Stimulated activated CD4-positive, alpha-beta T cell treated with anti-CD3 and anti-CD28 coated beads, TNF-alpha, amount 100 ng/mL, for 24 hours (primary cell): ENCODE data around the gene SCAP.

ENCODE experiments used
- DNase-seq, 3 experiments: peaks; one replicate each; pipeline ENCODE4 v3.0.0-alpha.2; 2020; ENCODE audit warnings: low read depth in 3 of 3

SCAP gene

DNA sequence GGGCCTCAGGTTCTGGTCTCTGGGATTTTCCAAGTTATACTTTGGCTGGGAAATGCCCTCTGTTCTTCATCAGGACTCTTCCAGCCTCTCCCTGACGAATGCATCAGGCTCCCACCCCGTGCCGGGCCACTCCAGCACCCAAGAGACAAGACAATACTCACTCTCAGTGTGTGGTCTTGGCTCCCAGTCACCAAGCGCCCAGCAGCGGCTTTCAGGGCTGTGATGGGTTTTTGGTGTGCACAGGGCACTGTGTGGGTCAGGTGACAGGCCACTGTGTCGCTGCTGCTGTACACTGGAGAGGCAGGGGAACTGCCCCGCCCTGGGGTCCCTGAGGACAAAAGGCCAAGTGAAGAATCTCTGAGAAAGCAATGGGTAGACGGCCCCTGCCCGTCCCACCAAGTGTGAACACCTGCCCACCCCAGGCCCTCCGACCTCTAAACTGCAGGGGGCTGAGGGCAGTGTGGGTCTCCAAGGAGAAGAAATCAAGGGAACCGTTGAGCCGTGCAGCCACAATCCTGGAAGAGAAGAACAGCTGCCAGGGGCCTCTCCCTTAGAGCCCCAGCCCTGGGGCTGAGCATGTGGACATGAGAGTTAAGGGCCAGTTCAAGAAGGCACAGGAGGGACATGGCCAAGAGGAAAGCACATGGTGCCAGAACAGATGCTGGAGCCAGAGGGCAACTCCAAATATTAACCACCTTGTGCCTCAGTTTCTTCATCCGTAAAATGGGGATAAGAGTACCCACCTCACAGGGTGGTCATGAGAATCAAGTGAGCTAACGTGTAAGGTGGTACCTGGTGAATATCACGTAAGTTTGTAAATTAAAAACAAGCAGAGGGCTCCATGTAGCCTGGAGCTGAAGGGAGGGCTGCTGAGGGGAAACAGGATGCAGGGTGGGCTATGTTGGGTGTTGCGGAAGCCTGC, 60.8 kb downstream of the SCAP start:
- DNase-seq, result no peak

DNA sequence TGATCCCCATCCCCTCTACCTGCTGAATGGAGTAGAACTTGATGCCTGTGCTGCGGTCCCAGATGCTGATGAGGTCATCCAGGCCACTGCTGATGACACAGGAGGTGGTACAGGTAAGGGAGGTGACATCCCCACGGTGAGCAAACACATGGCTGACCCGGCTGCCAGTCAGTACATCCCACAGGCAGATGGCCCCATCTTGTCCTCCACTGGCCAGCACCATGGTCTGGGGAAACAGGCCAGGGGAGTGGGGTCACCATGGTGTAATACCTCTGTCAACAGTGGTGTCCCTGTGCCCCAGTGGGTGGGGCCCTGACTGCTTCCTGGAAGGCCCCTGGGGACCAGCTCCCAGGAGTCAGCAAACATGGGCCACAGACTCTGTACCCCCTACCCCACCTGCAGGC, 61.6 kb downstream of the SCAP start:
- no peak for DNase-seq

DNA sequence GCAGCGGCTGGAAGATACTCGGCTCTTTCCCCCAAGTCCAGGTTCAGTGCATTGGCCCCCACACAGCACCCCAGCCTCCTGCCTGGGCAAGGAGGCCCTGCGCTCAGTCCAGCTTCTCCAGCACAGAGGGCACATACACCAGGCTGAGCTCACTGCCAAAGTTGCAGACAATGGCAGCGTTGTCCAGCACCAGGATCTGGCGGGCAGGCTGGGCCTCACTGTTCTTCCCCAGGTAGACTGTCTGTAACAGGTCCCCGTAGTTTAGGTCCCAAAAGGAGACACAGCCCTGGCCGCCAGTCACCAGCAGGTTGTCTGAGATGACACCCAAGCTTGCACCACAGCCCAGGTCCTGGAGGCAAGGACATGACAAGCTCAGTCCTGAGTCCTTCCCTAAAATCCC, 62.0 kb downstream of the SCAP start:
- DNase-seq, result no peak

DNA sequence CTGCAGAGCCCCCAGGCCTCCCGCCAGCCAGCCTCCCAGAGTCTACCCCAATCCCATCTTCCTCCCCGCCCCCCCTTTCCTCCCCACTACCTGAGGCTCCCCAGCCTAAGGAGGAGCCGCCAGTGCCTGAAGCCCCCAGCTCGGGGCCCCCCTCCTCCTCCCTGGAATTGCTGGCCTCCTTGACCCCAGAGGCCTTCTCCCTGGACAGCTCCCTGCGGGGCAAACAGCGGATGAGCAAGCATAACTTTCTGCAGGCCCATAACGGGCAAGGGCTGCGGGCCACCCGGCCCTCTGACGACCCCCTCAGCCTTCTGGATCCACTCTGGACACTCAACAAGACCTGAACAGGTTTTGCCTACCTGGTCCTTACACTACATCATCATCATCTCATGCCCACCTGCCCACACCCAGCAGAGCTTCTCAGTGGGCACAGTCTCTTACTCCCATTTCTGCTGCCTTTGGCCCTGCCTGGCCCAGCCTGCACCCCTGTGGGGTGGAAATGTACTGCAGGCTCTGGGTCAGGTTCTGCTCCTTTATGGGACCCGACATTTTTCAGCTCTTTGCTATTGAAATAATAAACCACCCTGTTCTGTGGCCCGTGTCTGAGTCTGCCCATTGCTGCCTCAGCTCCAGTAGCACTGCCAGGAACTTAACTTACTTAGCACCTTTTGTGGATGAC, 62.8 kb downstream of the SCAP start:
- DNase-seq, result no peak

DNA sequence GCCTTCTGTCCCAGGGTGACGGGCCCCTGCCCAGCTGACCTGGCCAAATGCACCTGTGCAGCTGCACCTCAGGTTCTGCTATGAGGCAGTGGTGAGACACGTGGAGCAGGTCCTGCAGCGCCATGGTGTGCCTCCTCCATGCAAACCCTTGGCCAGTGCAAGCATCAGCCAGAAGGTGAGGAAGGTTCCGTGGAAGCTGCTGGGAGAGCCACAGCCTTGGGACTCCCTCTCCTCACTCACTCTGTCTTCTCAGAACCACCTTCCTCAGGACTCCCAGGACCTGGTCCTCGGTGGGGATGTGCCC, 63.3 kb downstream of the SCAP start:
- no peak for DNase-seq

DNA sequence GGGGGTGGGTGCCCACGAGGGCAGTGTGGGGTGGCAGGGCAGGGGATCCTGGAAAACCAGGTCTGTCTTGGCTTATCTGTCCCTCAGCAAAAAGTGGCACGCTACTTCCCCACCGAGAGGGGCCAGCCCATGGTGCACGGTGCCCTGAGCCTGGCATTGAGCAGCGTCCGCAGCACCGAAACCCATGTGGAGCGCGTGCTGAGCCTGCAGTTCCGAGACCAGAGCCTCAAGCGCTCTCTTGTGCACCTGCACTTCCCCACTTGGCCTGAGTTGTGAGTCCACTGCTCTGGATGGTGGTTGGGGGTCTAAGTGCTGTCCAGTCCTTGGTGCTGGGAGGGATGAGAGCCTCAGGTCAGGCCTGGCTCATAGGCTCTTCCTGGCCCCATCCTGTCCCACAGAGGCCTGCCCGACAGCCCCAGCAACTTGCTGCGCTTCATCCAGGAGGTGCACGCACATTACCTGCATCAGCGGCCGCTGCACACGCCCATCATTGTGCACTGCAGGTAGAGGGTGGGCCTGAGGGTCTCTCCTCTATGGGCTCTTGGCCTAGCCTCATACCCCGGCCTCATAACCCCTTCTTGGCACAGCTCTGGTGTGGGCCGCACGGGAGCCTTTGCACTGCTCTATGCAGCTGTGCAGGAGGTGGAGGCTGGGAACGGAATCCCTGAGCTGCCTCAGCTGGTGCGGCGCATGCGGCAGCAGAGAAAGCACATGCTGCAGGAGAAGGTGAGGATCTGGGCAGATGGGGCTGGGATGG, 63.9 kb downstream of the SCAP start:
- no peak for DNase-seq

DNA sequence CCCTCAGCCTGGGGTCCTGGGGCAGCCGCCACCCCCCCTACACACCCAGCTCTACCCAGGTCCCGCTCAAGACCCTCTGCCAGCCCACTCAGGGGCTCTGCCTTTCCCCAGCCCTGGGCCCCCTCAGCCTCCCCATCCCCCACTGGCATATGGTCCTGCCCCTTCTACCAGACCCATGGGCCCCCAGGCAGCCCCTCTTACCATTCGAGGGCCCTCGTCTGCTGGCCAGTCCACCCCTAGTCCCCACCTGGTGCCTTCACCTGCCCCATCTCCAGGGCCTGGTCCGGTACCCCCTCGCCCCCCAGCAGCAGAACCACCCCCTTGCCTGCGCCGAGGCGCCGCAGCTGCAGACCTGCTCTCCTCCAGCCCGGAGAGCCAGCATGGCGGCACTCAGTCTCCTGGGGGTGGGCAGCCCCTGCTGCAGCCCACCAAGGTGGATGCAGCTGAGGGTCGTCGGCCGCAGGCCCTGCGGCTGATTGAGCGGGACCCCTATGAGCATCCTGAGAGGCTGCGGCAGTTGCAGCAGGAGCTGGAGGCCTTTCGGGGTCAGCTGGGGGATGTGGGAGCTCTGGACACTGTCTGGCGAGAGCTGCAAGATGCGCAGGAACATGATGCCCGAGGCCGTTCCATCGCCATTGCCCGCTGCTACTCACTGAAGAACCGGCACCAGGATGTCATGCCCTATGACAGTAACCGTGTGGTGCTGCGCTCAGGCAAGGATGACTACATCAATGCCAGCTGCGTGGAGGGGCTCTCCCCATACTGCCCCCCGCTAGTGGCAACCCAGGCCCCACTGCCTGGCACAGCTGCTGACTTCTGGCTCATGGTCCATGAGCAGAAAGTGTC, 64.7 kb downstream of the SCAP start:
- no peak for DNase-seq

DNA sequence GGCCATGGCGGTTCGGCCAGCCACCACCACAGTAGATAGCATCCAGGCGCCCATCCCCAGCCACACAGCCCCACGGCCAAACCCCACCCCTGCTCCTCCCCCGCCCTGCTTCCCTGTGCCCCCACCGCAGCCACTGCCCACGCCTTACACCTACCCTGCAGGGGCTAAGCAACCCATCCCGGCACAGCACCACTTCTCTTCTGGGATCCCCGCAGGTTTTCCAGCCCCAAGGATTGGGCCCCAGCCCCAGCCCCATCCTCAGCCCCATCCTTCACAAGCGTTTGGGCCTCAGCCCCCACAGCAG, 65.4 kb downstream of the SCAP start:
- no peak for DNase-seq

DNA sequence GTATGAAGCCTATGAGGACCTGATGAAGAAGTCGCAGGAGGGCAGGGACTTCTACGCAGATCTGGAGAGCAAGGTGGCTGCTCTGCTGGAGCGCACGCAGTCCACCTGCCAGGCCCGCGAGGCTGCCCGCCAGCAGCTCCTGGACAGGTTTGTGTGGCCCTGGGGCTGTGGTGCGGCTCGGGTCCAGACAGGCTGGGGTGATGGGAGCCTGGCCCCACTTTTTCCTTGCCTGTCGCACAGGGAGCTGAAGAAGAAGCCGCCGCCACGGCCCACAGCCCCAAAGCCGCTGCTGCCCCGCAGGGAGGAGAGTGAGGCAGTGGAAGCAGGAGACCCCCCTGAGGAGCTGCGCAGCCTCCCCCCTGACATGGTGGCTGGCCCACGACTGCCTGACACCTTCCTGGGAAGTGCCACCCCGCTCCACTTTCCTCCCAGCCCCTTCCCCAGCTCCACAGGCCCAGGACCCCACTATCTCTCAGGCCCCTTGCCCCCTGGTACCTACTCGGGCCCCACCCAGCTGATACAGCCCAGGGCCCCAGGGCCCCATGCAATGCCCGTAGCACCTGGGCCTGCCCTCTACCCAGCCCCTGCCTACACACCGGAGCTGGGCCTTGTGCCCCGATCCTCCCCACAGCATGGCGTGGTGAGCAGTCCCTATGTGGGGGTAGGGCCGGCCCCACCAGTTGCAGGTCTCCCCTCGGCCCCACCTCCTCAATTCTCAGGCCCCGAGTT, 65.9 kb downstream of the SCAP start:
- no peak for DNase-seq

DNA sequence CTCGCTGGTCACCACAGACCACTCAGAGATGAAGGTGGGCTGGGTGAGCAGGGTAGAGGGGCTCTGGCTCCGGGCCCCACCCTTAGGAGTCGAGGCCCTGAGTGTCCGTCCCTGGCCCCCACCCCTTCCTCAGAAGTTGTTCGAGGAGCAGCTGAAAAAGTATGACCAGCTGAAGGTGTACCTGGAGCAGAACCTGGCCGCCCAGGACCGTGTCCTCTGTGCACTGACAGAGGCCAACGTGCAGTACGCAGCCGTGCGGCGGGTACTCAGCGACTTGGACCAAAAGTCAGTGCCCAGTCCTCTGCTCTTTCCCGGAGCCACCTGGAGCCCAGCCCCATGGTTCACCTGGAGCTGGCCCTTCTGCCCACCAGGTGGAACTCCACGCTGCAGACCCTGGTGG, 66.5 kb downstream of the SCAP start:
- DNase-seq, result no peak

DNA sequence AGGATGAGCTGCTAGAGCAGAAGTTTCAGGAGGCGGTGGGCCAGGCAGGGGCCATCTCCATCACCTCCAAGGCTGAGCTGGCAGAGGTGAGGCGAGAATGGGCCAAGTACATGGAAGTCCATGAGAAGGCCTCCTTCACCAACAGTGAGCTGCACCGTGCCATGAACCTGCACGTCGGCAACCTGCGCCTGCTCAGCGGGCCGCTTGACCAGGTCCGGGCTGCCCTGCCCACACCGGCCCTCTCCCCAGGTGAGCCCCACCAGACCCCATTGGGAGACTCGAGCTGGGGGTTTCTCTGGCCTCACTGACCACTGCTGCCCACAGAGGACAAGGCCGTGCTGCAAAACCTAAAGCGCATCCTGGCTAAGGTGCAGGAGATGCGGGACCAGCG, 66.9 kb downstream of the SCAP start:
- no peak for DNase-seq

DNA sequence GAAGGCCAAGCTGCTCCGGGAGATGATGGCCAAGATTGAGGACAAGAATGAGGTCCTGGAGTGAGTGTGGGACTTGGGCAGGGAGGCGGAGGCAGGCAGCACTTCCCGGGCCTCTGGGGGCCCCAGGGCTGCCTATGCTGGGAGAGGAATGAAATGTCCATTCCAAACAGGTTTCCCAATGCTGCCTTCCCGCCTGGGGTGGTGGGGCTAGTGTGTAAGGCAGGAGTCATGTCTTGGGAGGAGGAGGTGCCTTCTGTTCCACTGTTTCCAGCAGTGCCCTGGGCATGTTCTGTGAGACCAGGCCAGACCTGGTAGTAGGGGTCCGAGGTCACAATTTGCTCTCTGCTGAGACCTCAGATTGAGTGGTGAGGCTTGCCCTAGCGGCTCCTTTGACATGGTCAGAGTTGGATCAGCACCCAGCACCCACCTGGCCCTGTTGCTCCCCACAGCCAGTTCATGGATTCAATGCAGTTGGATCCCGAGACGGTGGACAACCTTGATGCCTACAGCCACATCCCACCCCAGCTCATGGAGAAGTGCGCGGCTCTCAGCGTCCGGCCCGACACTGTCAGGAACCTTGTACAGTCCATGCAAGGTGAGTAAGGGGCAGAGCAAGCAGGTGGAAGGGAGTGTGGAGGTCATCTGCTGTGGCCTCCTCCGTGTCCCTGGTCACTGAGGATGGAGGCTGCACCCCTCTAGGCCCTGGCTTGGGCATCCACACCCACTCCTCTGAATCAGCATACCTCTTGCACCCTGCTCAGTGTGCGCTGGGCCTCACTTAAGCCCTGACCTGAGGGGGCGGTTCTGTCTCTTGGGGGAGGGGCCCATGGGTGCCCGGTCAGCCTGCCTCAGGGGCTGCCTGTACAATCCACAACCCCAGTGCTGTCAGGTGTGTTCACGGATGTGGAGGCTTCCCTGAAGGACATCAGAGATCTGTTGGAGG, 67.6 kb downstream of the SCAP start:
- no peak for DNase-seq

DNA sequence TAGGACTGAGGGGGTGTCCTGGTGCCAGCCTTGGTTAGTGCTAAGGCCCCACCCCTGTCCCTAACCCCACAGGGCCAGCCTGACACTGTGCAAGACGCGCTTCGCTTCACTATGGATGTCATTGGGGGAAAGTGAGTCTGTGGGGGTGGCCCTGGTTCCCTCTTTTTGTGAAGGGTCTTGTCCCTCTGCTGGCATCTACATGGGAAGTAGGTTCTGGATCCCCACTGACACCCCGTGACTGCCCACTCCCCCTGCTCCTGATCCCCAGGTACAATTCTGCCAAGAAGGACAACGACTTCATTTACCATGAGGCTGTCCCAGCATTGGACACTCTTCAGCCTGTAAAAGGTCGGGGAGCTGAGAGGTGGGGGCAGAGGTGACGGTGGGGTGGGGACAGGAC, 68.5 kb downstream of the SCAP start:
- no peak for DNase-seq

DNA sequence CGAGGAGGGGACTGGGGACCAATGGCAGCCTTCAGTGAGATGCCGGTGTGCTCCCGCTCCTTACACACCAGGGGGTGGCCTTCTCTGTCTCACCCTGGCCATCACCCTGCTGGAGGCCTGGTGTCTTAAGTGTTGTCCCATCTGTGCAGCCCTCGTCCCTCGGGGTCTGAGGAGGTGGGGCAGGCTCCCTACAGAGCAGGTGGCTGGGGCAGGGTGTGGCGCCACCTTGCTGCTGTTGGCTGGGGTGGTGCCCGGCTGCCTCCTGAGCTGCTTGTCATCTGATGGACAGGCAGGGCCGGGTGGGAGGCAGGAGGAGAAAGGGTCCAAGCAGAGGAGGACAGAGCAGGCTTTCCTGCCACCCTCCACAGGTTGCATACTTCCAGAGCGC, 69.0 kb downstream of the SCAP start:
- no peak for DNase-seq

DNA sequence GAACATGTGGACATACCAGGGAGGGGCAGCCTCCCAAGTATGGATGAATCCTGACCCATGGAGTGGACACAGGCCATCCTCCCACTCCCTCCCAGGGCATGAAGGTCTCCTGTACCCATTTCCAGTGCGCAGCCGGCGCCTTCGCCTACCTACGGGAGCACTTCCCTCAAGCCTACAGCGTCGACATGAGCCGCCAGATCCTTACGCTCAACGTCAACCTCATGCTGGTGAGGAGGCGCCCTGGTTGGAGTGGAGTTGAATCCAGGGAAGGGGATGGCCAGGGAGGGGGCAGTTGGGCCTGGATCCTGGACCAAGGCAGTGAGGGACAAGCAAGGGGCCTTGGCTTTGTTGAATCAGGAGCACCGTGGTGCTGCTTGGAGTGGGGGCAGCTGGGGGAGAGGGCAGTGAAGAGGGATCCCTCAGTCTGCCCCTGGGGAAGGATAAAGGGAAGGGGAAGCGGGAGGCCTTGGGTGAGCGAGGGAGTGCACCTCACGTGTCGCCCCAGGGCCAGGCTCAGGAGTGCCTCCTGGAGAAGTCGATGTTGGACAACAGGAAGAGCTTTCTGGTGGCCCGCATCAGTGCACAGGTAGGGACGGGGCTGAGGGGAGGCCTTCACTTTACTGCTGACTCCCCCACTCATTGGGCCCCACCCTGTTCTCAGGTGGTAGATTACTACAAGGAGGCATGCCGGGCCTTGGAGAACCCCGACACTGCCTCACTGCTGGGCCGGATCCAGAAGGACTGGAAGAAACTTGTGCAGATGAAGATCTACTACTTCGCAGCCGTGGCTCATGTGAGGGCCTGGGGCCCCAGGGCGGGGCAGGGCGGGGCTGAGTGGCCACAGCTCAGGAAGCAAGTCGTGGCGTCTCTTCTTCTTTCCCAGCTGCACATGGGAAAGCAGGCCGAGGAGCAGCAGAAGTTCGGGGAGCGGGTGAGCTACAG, 69.7 kb downstream of the SCAP start:
- DNase-seq, result no peak

DNA sequence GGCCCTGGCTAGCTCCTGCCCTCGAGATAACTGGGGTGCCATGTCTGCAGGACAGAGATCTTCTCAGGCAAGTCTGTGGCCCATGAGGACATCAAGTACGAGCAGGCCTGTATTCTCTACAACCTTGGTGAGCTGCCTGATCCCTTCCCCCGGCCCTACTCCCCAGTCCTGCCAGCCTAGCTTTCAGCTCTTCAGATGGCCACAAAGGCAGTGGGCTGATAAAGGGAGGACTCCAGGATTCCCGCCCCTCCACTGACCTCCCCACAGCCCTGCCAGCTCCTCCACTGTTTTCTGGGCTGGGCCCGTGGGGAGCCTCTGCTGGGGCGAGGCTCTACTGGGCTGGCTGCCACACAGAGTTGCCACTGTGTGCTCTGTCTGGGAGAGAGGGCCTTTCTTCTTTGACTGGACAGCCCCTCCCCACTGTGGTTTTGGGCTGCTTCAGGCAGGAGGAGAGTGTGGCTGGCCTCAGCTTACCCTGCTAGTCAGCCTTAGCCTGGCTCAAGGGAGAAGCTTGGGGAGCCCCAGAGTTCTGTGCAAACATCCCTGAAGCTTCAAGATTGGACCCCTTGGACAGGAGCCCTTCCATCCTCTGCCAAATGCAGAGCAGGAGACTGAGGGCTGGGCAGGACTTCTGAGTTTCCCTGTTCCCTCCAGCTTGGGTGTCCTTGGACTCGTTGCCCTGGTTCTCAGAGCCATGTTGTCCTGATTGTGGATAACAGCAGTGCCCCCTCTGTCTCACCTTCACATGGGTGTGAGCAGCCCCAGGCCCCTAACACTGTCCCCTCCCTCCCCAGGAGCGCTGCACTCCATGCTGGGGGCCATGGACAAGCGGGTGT, 70.6 kb downstream of the SCAP start:
- DNase-seq, result no peak

DNA sequence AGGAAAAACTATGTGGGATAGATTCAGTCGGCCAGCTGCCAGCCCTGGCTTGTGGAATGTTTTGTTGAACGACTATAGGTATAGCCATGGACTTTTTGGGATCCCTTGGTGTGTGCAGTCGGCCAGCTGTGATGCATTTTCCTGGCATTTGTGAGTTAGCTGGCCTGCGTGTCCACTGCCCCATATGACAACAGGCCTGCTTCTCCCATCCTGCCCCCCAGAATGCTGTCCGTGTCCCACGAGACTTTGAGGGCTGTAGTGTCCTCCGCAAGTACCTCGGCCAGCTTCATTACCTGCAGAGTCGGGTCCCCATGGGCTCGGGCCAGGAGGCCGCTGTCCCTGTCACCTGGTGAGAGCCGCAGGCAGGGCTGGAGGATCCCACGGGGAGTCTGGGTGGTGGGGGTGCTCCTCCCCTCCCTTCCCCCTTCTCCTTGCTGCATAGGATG, 71.3 kb downstream of the SCAP start:
- no peak for DNase-seq
